GM12878 (cell line): ENCODE results near the gene ARHGAP15. TPM values are rescaled to one million over a fixed set of nuclear protein-coding genes. Genes with fewer than 3 reads are reported as not detected.

Experiments used
- ATAC-seq: fragments of 200-7000 bp; cut with Tn5 transposase; 3 replicates; pipeline ENCODE4 v1.9.1; 2020; ENCODE audit warnings: mild to moderate bottlenecking, moderate library complexity
- BruUV-seq: library from RNA; stranded (reverse); fragments of 400-500 nt; replicated peaks from 2 replicates; lab custom pipeline; 2021; lab: Mats Ljungman, UMichigan
- CTCF ChIA-PET: fragments of 300-600 bp; sonication (Branson Sonifier 250); formaldehyde crosslinking; extraction: SDS; loops from one replicate; lab custom pipeline; 2021; ENCODE audit warnings: inconsistent platforms; lab: Yijun Ruan, JAX
- POLR2A ChIA-PET: fragments of 350-600 bp; formaldehyde crosslinking; extraction: SDS; loops from one replicate; lab custom pipeline; 2021; ENCODE audit warnings: inconsistent platforms; lab: Charles Lee
- RAD21 ChIA-PET: fragments of 300-600 bp; sonication (Branson Sonifier 250); formaldehyde crosslinking; loops from one replicate; lab custom pipeline; 2023; ENCODE audit warnings: antibody characterized with exemption; ENCODE audit not compliant: unreplicated experiment; lab: Charles Lee
- SMC1A ChIA-PET: fragments of 300-600 bp; sonication (Branson Sonifier 250); formaldehyde crosslinking; loops from one replicate; lab custom pipeline; 2023; ENCODE audit not compliant: unreplicated experiment, uncharacterized antibody; lab: Charles Lee
- DNase-seq: peaks from one replicate; pipeline ENCODE4 v3.0.0-alpha.2; 2011; ENCODE audit warnings: low read depth, low spot score
- FAIRE-seq: peaks from 3 replicates; lab custom pipeline; 2011; peaks lifted over from hg19 to GRCh38; lab: Jason Lieb, UNC
- H2AFZ ChIP-seq: 2 replicates; pipeline ENCODE4 v1.6.0; 2011; ENCODE audit warnings: low read depth, low read length, control low read depth; ENCODE audit not compliant: control insufficient read depth
- H3K27ac ChIP-seq: 2 replicates; pipeline ENCODE4 v1.5.1; 2011; ENCODE audit warnings: control low read depth; ENCODE audit not compliant: control insufficient read depth, insufficient read depth
- H3K27me3 ChIP-seq, 2 experiments: replicated peaks in 1 of 2; 2 replicates each; pipeline versions ENCODE4 v1.6.0 to v1.6.1; 2011; ENCODE audit warnings: low read length in 1 of 2; ENCODE audit not compliant: control insufficient read depth in 2 of 2, insufficient read depth in 2 of 2
- H3K36me3 ChIP-seq, 2 experiments: 2 replicates each; pipeline ENCODE4 v1.5.1; 2011; ENCODE audit warnings: low read length in 1 of 2; ENCODE audit not compliant: control insufficient read depth in 2 of 2, insufficient read depth in 2 of 2
- H3K4me1 ChIP-seq: 2 replicates; pipeline ENCODE4 v1.6.1; 2011; ENCODE audit warnings: mild to moderate bottlenecking, low read length, moderate library complexity, mixed read lengths; ENCODE audit not compliant: control insufficient read depth, insufficient read depth
- H3K4me2 ChIP-seq: 2 replicates; pipeline ENCODE4 v1.6.0; 2011; ENCODE audit warnings: control low read depth; ENCODE audit not compliant: control insufficient read depth, insufficient read depth
- H3K4me3 ChIP-seq: fragments of 200-600 bp; sonication (generic); 2 replicates; pipeline ENCODE4 v1.5.1; 2016
- H3K79me2 ChIP-seq: 2 replicates; pipeline ENCODE4 v1.6.0; 2011; ENCODE audit warnings: low read length; ENCODE audit not compliant: control insufficient read depth, insufficient read depth
- H3K9ac ChIP-seq: 2 replicates; pipeline ENCODE4 v1.8.0; 2011; ENCODE audit warnings: low read length, control low read depth, mixed read lengths; ENCODE audit not compliant: control insufficient read depth, insufficient read depth
- H3K9me3 ChIP-seq: replicated peaks from 3 replicates; pipeline ENCODE4 v1.5.1; 2011; ENCODE audit warnings: mild to moderate bottlenecking, low read length; ENCODE audit not compliant: control insufficient read depth, insufficient read depth
- H4K20me1 ChIP-seq: 2 replicates; pipeline ENCODE4 v1.6.0; 2011; ENCODE audit not compliant: control insufficient read depth, insufficient read depth
- IRF4 ChIP-seq: IDR thresholded peaks from 2 replicates; pipeline ENCODE4 v1.6.1; 2011; ENCODE audit warnings: low read depth, low read length
- MYB ChIP-seq: fragments of 150-350 bp; IDR thresholded peaks from 2 replicates; pipeline ENCODE4 v1.6.1; 2014; ENCODE audit warnings: mild to moderate bottlenecking, low read depth, low read length, borderline replicate concordance
- NKRF ChIP-seq: fragments of 450-650 bp; conservative IDR thresholded peaks from 2 replicates; pipeline ENCODE4 v1.6.1; 2017; ENCODE audit warnings: mild to moderate bottlenecking, moderate library complexity
- NR2F1 ChIP-seq: fragments of 450-650 bp; conservative IDR thresholded peaks from 2 replicates; pipeline ENCODE4 v1.6.1; 2017; ENCODE audit warnings: mild to moderate bottlenecking
- SRF ChIP-seq, 2 experiments: IDR thresholded peaks; 2 replicates each; pipeline ENCODE4 v1.6.1; 2011; ENCODE audit warnings: low read depth in 2 of 2, low read length in 2 of 2, mild to moderate bottlenecking in 1 of 2, moderate library complexity in 1 of 2
- ZBED1 ChIP-seq: IDR thresholded peaks from 2 replicates; pipeline ENCODE4 v1.6.1; 2016; ENCODE audit warnings: borderline replicate concordance
- WGBS: methylation state at CpG from one replicate; pipeline ENCODE4 v1.1.6; 2016; ENCODE audit warnings: low lambda C conversion rate; ENCODE audit not compliant: insufficient replicate concordance, insufficient coverage; ENCODE audit errors: missing lambda C conversion rate; 5-methylcytosine and 5-hydroxymethylcytosine counted together
- in situ Hi-C: fragments of 300-500 bp; cut with MboI; formaldehyde crosslinking; loops from 9 replicates; pipeline ENCODE4 v1.14.3; 2018; ENCODE audit warnings: mixed read lengths
- intact Hi-C: fragments of 100-400 bp; cut with micrococcal nuclease; formaldehyde crosslinking; loops from one replicate; pipeline ENCODE4 v1.14.2; 2022; ENCODE audit not compliant: unreplicated experiment
- polyA plus RNA-seq, 11 experiments: library from polyadenylated mRNA; depleted of rRNA in 4 of 11; unstranded in 6 of 11; stranded (reverse) in 5 of 11; fragments of >200 nt; fragmentation: Nextera tagmentation in 4 of 11; fragmentation: Illumina TruSeq in 1 of 11; extraction: Ambion mirVana in 4 of 11; extraction: Trizol in 1 of 11; gene quantifications; 1 replicate in 1 of 11; 2 replicates in 10 of 11; pipeline versions ENCODE4 v1.2.1 to v1.2.3, GENCODE V29; 2011 to 2016; ENCODE audit warnings: inconsistent platforms in 2 of 11, missing spikeins in 2 of 11, low read depth in 1 of 11
- total RNA-seq, 4 experiments: library from RNA; depleted of rRNA in 3 of 4; stranded (reverse); fragments of >200 nt in 3 of 4; fragmentation: Illumina TruSeq in 1 of 4; extraction: Trizol in 1 of 4; gene quantifications; 2 replicates each; pipeline versions ENCODE4 v1.2.1 to v1.2.3, GENCODE V29; 2013 to 2021

ARHGAP15 gene
- total and polyA plus RNA-seq, 10 of the 15 experiments (the other 5 are each of a cell fraction or from before 2014, with no cell fraction given) = 38.0 to 92.6 (median 66.7) TPM

DNA sequence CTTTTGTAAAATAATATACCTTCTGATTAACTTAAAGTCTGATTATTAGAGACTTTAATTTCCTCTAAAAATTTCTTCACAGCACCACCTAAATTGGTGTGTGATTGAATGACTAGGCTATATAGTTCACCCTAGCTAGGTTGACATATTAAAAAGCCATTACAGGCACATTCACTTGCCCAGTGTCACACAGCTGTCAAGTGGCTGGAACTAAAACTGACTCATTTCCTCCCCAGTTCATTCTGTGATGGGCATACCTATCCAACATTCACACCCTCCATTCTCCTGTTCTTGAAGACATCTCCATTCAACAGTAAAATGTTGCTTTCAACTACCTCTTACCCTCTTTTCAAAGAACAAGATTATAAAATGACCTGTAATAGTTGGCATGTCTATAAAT lies 334.5 kb downstream of the ARHGAP15 start:
- H4K20me1 ChIP-seq = no peaks in the 10 kb centered on the region
- no peak overlapping the region for H3K9ac ChIP-seq
- no peak overlapping the region for H2AFZ ChIP-seq
- no peak for DNase-seq
- ChIA-PET POLR2A (no interaction called here), CTCF (no interaction called here), RAD21 (no interaction called here), SMC1A (interaction anchor here (0.7 kb wide), 1 partner anchor 12 kb away, joined by 3 read pairs; no protein-coding TSS in a partner anchor)
- H3K36me3 ChIP-seq = no peaks in the 10 kb centered on the region
- peaks cover 4% of the 10 kb centered on the region; the same call in 1 of the 2 replicates for H3K4me1 ChIP-seq
- no peak overlapping the region for H3K4me3 ChIP-seq
- TF ChIP-seq NR2F1 (no peak), NKRF (no peak), ZBED1 (no peak), MYB (no peak)
- no peaks in the 10 kb centered on the region for H3K79me2 ChIP-seq
- no peak overlapping the region for H3K27ac ChIP-seq
- peak; percentile 76 for ATAC-seq
- no peak for FAIRE-seq
- no peaks in the 10 kb centered on the region for H3K9me3 ChIP-seq
- no peaks in the 10 kb centered on the region for H3K27me3 ChIP-seq
- in situ Hi-C loops = no loop called here
- no peak overlapping the region for H3K4me2 ChIP-seq
- no TSS peak for BruUV-seq
- intact Hi-C loops = no loop called here

DNA sequence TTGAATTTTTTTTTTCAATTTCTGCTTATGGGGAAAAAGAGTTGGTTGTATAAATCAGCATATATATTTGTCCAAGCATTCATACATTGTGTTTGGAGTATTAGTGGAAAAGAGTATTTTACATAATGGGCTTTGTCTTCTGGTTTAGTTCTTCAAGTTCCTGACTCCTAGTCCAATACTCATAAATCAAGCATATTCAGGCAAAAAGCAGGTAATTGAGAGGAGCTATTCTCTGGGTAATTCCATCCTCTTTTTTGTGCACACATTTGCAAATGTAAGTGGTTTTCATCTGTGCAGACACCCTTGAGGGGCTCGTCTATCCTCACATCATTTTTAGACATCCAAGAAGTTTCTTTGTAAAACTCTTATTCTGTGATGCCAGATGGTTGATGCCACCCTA lies 337.2 kb downstream of the ARHGAP15 start:
- H3K4me2 ChIP-seq = no peak overlapping the region
- no TSS peak for BruUV-seq
- ChIA-PET CTCF (no interaction called here), POLR2A (no interaction called here), RAD21 (no interaction called here), SMC1A (no interaction called here)
- H3K79me2 ChIP-seq = no peaks in the 10 kb centered on the region
- TF ChIP-seq SRF (IDR thresholded peaks at IDR 0.05; ENCODE audit: low read depth in 2 of 2, low read length in 2 of 2) (no peak), IRF4 (no peak)
- FAIRE-seq = no peak
- H3K9me3 ChIP-seq = no peaks in the 10 kb centered on the region
- no peak overlapping the region for H3K27ac ChIP-seq
- no peak overlapping the region for H3K4me3 ChIP-seq
- WGBS = 100% methylated on average over 1 of the region's 1 CpG
- no peak overlapping the region for H2AFZ ChIP-seq
- no peaks in the 10 kb centered on the region for H3K27me3 ChIP-seq
- H3K9ac ChIP-seq = no peak overlapping the region
- intact Hi-C loops = no loop called here
- in situ Hi-C loops = no loop called here
- no peaks in the 10 kb centered on the region for H4K20me1 ChIP-seq
- H3K36me3 ChIP-seq = no peaks in the 10 kb centered on the region
- no peak for DNase-seq
- ATAC-seq = no peak
- peaks cover 14% of the 10 kb centered on the region for H3K4me1 ChIP-seq
